ENCODE data around the gene FAAP20.

DNA sequence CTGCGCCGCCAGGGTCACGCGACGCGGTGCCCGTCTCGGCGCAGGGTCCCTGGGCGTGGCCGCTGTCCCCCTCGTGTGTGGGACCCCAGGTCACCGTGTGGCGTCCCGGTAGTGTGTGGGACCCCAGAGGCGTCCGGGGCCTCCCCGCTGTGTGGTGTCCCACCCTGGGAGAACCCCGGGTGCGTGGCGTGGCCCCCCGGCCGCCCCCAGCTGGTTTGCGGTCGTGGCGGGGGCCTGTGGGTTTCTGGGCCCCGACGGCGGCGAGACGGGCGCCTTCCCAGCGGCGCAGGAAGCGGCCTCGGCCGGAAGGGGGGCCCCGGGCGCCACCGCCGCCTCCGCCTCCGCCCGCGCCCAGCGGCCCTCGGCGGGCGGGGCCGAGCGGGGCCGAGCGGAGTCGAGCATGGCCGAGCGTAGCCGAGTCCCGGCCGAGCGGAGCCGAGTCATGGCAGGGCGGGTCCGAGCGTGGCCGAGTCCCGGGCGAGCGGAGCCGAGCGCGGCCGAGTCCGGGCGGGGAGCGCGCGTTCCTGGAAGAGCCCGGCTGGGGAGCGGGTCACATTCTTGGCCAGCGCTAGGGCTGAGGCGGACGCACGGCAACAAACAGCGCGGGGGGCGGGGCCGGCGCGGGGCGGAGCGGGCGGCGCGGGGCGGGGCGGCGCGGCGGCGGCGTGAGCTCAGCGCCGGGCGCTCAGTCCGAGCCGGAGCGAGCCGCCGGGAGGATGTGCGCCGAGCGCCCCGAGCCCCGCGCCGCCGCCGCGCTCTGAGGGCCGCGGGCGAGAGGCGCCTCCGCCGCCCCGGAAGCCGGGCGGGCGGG, 33.0 kb upstream of the FAAP20 start:
- TF ChIP-seq EZH2 (IDR thresholded peaks at IDR 0.05; ENCODE audit: low read depth) = no peak
- TF ChIP-seq, protein P1, sequence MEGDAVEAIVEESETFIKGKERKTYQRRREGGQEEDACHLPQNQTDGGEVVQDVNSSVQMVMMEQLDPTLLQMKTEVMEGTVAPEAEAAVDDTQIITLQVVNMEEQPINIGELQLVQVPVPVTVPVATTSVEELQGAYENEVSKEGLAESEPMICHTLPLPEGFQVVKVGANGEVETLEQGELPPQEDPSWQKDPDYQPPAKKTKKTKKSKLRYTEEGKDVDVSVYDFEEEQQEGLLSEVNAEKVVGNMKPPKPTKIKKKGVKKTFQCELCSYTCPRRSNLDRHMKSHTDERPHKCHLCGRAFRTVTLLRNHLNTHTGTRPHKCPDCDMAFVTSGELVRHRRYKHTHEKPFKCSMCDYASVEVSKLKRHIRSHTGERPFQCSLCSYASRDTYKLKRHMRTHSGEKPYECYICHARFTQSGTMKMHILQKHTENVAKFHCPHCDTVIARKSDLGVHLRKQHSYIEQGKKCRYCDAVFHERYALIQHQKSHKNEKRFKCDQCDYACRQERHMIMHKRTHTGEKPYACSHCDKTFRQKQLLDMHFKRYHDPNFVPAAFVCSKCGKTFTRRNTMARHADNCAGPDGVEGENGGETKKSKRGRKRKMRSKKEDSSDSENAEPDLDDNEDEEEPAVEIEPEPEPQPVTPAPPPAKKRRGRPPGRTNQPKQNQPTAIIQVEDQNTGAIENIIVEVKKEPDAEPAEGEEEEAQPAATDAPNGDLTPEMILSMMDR (conservative IDR thresholded peaks at IDR 0.05) = no peak; the same call in 1 of the 2 replicates

Data from PC-9 (cell line).